Neural crest cell (in vitro differentiated cells): Measurements from ENCODE around the gene GABARAP. TPM values are rescaled to one million over a fixed set of nuclear protein-coding genes. Genes with fewer than 3 reads are reported as not detected.
A peak's percentile ranks its signal among the peaks of the same experiment; 100 is the strongest.

Source experiments
- DNase-seq: peaks from one replicate; pipeline ENCODE4 v3.0.0; 2021; ENCODE audit warnings: low read depth, mixed read lengths, low spot score
- H3K27ac Mint-ChIP-seq: one replicate; pipeline ENCODE4 v1.8.0; 2021; ENCODE audit warnings: mild to moderate bottlenecking, mixed read lengths; ENCODE audit not compliant: unreplicated experiment
- H3K27me3 Mint-ChIP-seq: 2 replicates; pipeline ENCODE4 v1.8.0; 2021; ENCODE audit warnings: low read depth, mild to moderate bottlenecking, mixed read lengths
- H3K36me3 Mint-ChIP-seq: 2 replicates; pipeline ENCODE4 v1.8.0; 2021; ENCODE audit warnings: low read depth, mild to moderate bottlenecking, mixed read lengths
- H3K4me1 Mint-ChIP-seq: 2 replicates; pipeline ENCODE4 v1.8.0; 2021; ENCODE audit warnings: mixed read lengths
- H3K4me3 Mint-ChIP-seq: one replicate; pipeline ENCODE4 v1.8.0; 2021; ENCODE audit warnings: mild to moderate bottlenecking, mixed read lengths
- H3K9me3 Mint-ChIP-seq: 2 replicates; pipeline ENCODE4 v1.8.0; 2021; ENCODE audit warnings: mixed read lengths
- total RNA-seq: library from RNA; stranded (reverse); gene quantifications from 2 replicates; pipeline ENCODE4 v1.2.1, GENCODE V29; 2021
- TF ChIP-seq, protein P1 (sequence below): fragments of 200-600 bp; sonication (generic); conservative IDR thresholded peaks from 2 replicates; pipeline ENCODE4 v1.5.0; 2021; ENCODE audit warnings: antibody characterized with exemption, mild to moderate bottlenecking

The GABARAP gene
- total RNA-seq, 1 donor from 2014 or later: 470 TPM

DNA sequence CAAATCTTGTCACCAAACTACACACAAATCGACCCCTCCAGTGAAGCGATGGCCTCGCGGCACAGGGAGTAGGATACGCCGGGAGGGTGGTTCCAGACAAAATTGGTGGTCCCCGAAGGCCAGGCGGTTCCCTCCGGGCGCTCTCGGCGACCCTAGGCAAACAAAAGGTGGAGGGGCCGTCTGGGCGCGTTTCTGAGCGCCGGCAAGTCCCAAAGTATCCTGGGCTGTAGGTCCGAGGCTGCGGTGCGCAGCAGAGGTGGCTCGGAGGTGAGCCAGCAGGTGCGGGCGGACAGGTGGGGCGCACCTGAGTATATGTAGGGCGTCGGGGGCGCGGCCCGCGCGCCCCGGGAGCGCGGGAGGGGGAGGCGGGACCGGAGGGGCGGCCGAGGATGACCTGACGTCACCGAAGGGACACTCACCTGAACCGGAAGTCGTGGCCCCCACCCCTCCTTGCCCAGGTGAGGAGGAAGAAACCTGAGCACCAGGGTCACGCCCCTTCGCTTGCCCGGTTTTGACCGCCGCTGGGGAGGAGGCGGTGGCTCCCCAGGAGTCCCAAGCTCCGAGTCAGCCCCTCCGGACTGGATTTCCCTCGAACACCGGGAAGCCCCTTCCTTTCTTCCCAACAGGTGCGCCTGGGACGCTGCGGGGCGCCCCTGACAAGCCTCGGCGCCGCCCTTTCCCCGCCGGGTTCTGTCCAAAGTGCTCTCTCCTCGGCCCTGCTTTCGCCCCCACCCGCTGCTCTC is 20.1 kb upstream of the GABARAP start, which contains the start of gene CLDN7:
CLDN7 (minus strand) TSS at position 287 of the 743 bp plus-strand sequence. CDS start 435 bp downstream, outside the sequence.
- TF ChIP-seq, protein P1, sequence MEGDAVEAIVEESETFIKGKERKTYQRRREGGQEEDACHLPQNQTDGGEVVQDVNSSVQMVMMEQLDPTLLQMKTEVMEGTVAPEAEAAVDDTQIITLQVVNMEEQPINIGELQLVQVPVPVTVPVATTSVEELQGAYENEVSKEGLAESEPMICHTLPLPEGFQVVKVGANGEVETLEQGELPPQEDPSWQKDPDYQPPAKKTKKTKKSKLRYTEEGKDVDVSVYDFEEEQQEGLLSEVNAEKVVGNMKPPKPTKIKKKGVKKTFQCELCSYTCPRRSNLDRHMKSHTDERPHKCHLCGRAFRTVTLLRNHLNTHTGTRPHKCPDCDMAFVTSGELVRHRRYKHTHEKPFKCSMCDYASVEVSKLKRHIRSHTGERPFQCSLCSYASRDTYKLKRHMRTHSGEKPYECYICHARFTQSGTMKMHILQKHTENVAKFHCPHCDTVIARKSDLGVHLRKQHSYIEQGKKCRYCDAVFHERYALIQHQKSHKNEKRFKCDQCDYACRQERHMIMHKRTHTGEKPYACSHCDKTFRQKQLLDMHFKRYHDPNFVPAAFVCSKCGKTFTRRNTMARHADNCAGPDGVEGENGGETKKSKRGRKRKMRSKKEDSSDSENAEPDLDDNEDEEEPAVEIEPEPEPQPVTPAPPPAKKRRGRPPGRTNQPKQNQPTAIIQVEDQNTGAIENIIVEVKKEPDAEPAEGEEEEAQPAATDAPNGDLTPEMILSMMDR: no peak
- no peak within 1 kb of the TSS for H3K27ac Mint-ChIP-seq
- peaks cover 13% of the 10 kb centered on the region for H3K4me1 Mint-ChIP-seq
- no peak for DNase-seq
- H3K36me3 Mint-ChIP-seq: peaks cover 6% of the 10 kb centered on the region
- no peaks in the 10 kb centered on the region for H3K9me3 Mint-ChIP-seq
- peak within 1 kb of the TSS; percentile 44 for H3K4me3 Mint-ChIP-seq
- peaks cover 84% of the 10 kb centered on the region for H3K27me3 Mint-ChIP-seq

DNA sequence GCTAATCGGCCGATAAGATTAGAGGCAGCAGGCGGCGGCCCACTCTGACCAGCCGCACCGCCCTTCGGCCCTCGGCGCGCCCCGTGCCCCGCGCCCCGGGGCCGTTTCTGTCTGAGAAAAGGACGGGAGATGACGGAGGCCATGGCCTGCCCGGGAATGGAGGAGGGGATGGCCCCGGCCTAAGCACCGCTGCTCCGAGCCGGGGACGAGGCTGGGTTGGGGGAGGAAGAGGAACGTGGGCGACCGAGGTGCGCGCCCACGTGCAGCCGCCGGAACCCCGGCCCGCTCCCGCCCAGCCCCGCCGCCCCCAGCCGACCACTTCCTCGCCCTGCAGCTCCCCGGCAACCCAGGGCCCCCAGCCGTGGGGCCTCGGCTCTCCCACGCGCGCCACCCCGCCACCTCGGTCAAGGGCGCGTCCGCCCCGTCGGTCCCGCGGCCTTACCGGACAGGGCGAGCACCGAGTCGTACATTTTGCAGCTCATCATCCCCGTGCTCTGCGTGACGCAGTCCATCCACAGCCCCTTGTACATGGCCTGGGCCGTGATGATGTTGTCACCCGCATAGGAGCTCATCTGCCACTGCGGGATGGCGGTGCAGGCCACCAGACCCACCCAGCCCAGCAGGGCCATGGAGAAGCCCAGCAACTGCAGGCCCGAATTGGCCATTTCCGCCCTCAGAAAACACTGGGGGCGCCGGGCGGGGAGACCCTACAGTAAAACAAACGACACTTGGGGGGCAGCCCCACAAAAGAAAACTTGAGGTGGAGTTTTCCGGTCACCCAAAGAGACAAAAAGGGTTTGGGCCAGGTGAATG is 19.3 kb upstream of the GABARAP start:
- H3K36me3 Mint-ChIP-seq: peaks cover 9% of the 10 kb centered on the region
- H3K27ac Mint-ChIP-seq: no peak overlapping the region
- H3K9me3 Mint-ChIP-seq: no peaks in the 10 kb centered on the region
- DNase-seq: no peak
- H3K27me3 Mint-ChIP-seq: peaks cover 80% of the 10 kb centered on the region
- TF ChIP-seq, protein P1: no peak
- peak overlapping the region; percentile 72 for H3K4me3 Mint-ChIP-seq
- H3K4me1 Mint-ChIP-seq: peaks cover 13% of the 10 kb centered on the region

DNA sequence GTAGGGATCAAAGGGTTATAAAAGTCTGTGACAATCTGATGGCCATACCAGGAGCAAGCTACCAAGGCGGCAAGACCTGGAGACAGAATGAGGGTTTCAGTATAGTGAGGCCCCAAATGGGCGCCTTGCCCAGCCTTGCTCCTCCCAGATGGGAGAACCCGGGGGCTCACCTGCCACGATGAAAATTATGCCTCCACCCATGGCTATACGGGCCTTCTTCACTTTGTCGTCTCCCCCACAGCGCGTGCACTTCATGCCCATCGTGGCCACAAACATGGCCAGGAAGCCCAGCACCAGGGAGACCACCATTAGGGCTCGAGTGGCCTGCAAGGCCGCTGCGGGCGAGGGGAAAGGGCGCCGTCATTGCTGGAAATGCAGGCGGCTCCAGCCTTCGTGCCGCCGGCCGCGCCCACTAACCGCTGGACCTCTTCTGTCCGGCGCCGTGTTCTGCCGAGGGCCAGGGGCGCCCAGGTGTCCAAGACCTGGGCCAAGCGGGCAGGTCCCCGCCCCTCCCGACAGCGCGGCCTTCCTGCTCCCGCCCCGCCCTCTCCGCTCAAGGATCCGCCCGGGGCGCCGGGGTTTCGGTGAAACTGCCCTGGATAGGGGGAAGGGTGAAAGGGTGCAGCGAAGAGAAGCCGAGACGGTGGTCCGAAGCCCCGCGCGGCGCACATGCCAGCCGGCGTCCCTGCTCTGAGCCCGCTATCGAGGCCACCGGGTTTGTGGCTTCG is 18.6 kb upstream of the GABARAP start:
- Mint-ChIP-seq H3K27me3 (peaks cover 77% of the 10 kb centered on the region), H3K4me3 (peak overlapping the region; percentile 72), H3K27ac (no peak overlapping the region), H3K4me1 (peaks cover 13% of the 10 kb centered on the region), H3K36me3 (peaks cover 13% of the 10 kb centered on the region), H3K9me3 (no peaks in the 10 kb centered on the region)
- no peak for DNase-seq
- TF ChIP-seq, protein P1: no peak

DNA sequence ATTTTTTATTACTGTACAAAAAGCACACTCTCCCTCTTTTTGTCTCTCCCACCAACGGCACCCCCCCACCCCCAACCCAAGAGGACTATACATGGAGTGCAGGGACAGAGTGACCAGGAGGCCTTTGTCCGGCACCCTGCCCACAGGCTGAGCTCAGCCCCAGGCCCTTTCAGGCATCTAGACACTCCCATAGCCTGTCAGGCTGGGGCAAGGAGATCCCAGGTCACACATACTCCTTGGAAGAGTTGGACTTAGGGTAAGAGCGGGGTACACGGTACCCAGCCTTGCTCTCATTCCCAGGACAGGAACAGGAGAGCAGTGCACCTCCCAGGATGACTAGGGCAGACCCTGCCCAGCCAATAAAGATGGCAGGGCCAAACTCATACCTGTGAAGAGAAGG is 17.9 kb upstream of the GABARAP start:
- Mint-ChIP-seq H3K27me3 (peaks cover 70% of the 10 kb centered on the region), H3K9me3 (no peaks in the 10 kb centered on the region), H3K4me1 (peaks cover 13% of the 10 kb centered on the region), H3K27ac (no peak overlapping the region), H3K4me3 (no peak overlapping the region), H3K36me3 (peaks cover 13% of the 10 kb centered on the region)
- no peak for DNase-seq
- TF ChIP-seq, protein P1: no peak

DNA sequence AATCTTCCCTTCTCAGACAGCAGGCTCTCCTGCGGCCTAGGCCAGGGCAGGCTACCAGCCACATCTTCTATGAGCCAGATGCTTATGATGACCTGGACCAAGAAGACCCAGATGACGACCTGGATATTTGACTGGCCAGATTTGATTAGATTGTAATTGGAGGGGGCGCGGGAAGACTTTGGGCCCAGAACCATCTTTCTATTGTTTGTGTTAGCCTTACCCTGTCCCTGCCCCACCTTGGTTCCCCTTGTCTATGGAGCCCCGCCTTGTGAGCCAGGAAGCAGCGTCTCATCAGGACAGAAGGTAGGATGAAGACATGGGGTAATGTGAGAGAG is 17.3 kb upstream of the GABARAP start:
- peaks cover 13% of the 10 kb centered on the region for H3K4me1 Mint-ChIP-seq
- no peak overlapping the region for H3K27ac Mint-ChIP-seq
- no peak for DNase-seq
- H3K4me3 Mint-ChIP-seq: peak overlapping the region; percentile 1
- H3K9me3 Mint-ChIP-seq: no peaks in the 10 kb centered on the region
- peaks cover 64% of the 10 kb centered on the region for H3K27me3 Mint-ChIP-seq
- peaks cover 17% of the 10 kb centered on the region for H3K36me3 Mint-ChIP-seq
- TF ChIP-seq, protein P1: no peak
